Caco-2 (cell line): ENCODE results near the gene PAM16. TPM values are rescaled to one million over a fixed set of nuclear protein-coding genes. Genes with fewer than 3 reads are reported as not detected.

Experiments used
- BruUV-seq: library from RNA; stranded (reverse); fragments of 400-500 nt; replicated peaks from 2 replicates; lab custom pipeline; 2021; lab: Mats Ljungman, UMichigan
- CTCF ChIA-PET: fragments of 300-600 bp; sonication (Branson Sonifier 250); formaldehyde crosslinking; loops from one replicate; lab custom pipeline; 2022; ENCODE audit warnings: antibody characterized with exemption; lab: Charles Lee
- POLR2A ChIA-PET: fragments of 300-600 bp; sonication (Branson Sonifier 250); formaldehyde crosslinking; loops from one replicate; lab custom pipeline; 2022; ENCODE audit warnings: antibody characterized with exemption; lab: Charles Lee
- DNase-seq, 2 experiments: peaks; one replicate each; pipeline versions ENCODE4 v3.0.0 to v3.0.0-alpha.2; 2020 to 2022
- H3K27me3 ChIP-seq: replicated peaks from 2 replicates; pipeline ENCODE4 v1.6.0; 2011; ENCODE audit warnings: low read length; ENCODE audit not compliant: control insufficient read depth, insufficient read depth
- H3K36me3 ChIP-seq: 2 replicates; pipeline ENCODE4 v1.5.1; 2011; ENCODE audit warnings: low read length; ENCODE audit not compliant: control insufficient read depth, insufficient read depth
- H3K4me1 ChIP-seq: fragments of 250-450 bp; sonication (Bioruptor Pico); 2 replicates; pipeline ENCODE4 v1.5.1; 2020; ENCODE audit warnings: mild to moderate bottlenecking
- H3K4me3 ChIP-seq: 2 replicates; pipeline ENCODE4 v1.5.1; 2011; ENCODE audit warnings: low read depth, mild to moderate bottlenecking, control low read depth, low read length
- H3K9me3 ChIP-seq: fragments of 250-450 bp; sonication (Bioruptor Pico); 2 replicates; pipeline ENCODE4 v1.5.1; 2020; ENCODE audit warnings: mild to moderate bottlenecking, moderate library complexity
- H3K27ac Mint-ChIP-seq: one replicate; pipeline ENCODE4 v1.8.0; 2022; ENCODE audit warnings: mixed read lengths; ENCODE audit not compliant: unreplicated experiment
- H3K27me3 Mint-ChIP-seq: one replicate; pipeline ENCODE4 v1.8.0; 2022; ENCODE audit warnings: mixed read lengths; ENCODE audit not compliant: insufficient read depth, unreplicated experiment
- H3K36me3 Mint-ChIP-seq: one replicate; pipeline ENCODE4 v1.8.0; 2022; ENCODE audit warnings: mild to moderate bottlenecking, mixed read lengths; ENCODE audit not compliant: insufficient read depth, unreplicated experiment
- H3K4me1 Mint-ChIP-seq: one replicate; pipeline ENCODE4 v1.8.0; 2022; ENCODE audit warnings: low read depth, mixed read lengths; ENCODE audit not compliant: unreplicated experiment
- H3K4me3 Mint-ChIP-seq: one replicate; pipeline ENCODE4 v1.8.0; 2022; ENCODE audit warnings: mild to moderate bottlenecking, moderate library complexity, mixed read lengths; ENCODE audit not compliant: unreplicated experiment
- H3K9me3 Mint-ChIP-seq: one replicate; pipeline ENCODE4 v1.8.0; 2022; ENCODE audit warnings: mixed read lengths; ENCODE audit not compliant: unreplicated experiment
- CTCF ChIP-seq, 2 experiments: fragments of 200-600 bp in 1 of 2; IDR thresholded peaks; 1 replicate in 1 of 2; 2 replicates in 1 of 2; pipeline versions ENCODE4 v1.5.1 to v1.8.0; 2011 to 2022; ENCODE audit warnings: antibody characterized with exemption in 1 of 2, control low read depth in 1 of 2, inconsistent platforms in 1 of 2, low read depth in 1 of 2, low read length in 1 of 2, mild to moderate bottlenecking in 1 of 2, moderate library complexity in 1 of 2; ENCODE audit not compliant: insufficient read depth in 1 of 2, severe bottlenecking in 1 of 2, unreplicated experiment in 1 of 2
- intact Hi-C: fragments of 100-400 bp; cut with micrococcal nuclease; formaldehyde crosslinking; loops from one replicate; pipeline ENCODE4 v1.10.0; 2022; ENCODE audit not compliant: unreplicated experiment
- total RNA-seq: library from RNA; stranded (reverse); gene quantifications from 2 replicates; pipeline ENCODE4 v1.2.3, GENCODE V29; 2022

The PAM16 gene
- total RNA-seq, 1 experiment from 2014 or later: 74.1 TPM

DNA sequence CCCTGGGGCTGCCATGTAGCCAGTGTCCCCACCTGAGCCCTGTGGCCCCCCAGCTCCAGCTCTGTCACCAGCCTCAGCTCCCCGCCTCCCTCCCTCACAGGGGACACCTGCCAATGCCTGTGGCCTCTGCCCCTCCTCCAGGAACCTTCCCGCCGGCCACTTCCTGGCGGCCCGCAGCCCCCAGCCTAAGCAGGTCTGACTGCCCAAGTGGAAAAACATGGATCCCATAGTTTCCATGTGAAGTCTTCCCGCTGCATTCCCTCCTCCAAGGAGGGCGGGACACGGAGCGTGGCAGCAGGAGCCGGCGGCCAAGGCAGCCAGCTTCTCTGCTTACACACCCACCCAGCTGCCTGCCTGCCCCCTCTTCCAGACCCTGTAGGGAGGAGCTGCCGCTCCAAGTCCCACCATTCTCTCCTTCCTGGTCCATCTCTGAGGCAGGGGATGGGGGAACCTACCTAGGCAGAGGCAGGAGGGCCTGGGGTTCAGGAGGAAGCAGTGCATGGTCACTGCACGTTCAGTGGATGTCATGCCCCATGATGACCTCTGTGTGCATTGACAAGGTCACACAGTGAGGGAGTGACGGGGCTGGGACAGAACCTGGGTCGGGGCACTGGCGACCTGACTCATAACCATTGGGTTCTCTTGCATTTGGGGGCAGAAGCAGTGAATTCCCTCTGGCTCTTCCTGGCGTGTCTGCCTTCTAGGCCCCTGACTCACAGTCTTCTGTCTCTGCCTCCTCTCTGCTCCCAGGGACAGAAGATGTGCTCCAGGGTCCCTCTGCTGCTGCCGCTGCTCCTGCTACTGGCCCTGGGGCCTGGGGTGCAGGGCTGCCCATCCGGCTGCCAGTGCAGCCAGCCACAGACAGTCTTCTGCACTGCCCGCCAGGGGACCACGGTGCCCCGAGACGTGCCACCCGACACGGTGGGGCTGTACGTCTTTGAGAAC, 29.3 kb upstream of the PAM16 start:
- ChIA-PET CTCF (no interaction called here), POLR2A (no interaction called here)
- no peak overlapping the region for H3K4me3 Mint-ChIP-seq
- Histone ChIP-seq H3K4me1 (peaks cover 6% of the 10 kb centered on the region; the same call in 1 of the 2 replicates), H3K4me3 (no peak overlapping the region), H3K36me3 (no peaks in the 10 kb centered on the region; the same call in 1 of the 2 replicates), H3K27me3 (no peaks in the 10 kb centered on the region), H3K9me3 (no peaks in the 10 kb centered on the region)
- H3K9me3 Mint-ChIP-seq: no peaks in the 10 kb centered on the region
- H3K27me3 Mint-ChIP-seq: no peaks in the 10 kb centered on the region
- no peak overlapping the region for H3K27ac Mint-ChIP-seq
- no peaks in the 10 kb centered on the region for H3K4me1 Mint-ChIP-seq
- no TSS peak for BruUV-seq
- intact Hi-C loops: no loop called here
- DNase-seq: no peak
- TF ChIP-seq CTCF (IDR thresholded peaks at IDR 0.05; ENCODE audit: insufficient read depth in 1 of 2, low read depth in 1 of 2, low read length in 1 of 2, severe bottlenecking in 1 of 2, unreplicated experiment in 1 of 2): no peak
- H3K36me3 Mint-ChIP-seq: peaks cover 21% of the 10 kb centered on the region

GRCh38 chr16:4378999-4379690, 28.0 kb upstream of the PAM16 start:
- ChIA-PET CTCF (interaction anchor here (1.8 kb wide), 2 partner anchors 20 to 23 kb away, joined by 8 to 9 read pairs; no protein-coding TSS in a partner anchor), POLR2A (no interaction called here)
- Histone ChIP-seq H3K36me3 (no peaks in the 10 kb centered on the region; the same call in 1 of the 2 replicates), H3K4me1 (peaks cover 19% of the 10 kb centered on the region), H3K27me3 (no peaks in the 10 kb centered on the region), H3K4me3 (no peak overlapping the region), H3K9me3 (no peaks in the 10 kb centered on the region)
- DNase-seq: no peak
- no peaks in the 10 kb centered on the region for H3K27me3 Mint-ChIP-seq
- H3K36me3 Mint-ChIP-seq: peaks cover 16% of the 10 kb centered on the region
- no peaks in the 10 kb centered on the region for H3K4me1 Mint-ChIP-seq
- intact Hi-C loops: no loop called here
- H3K4me3 Mint-ChIP-seq: no peak overlapping the region
- no peak for TF ChIP-seq CTCF (IDR thresholded peaks at IDR 0.05; ENCODE audit: insufficient read depth in 1 of 2, low read depth in 1 of 2, low read length in 1 of 2, severe bottlenecking in 1 of 2, unreplicated experiment in 1 of 2)
- no peak overlapping the region for H3K27ac Mint-ChIP-seq
- H3K9me3 Mint-ChIP-seq: no peaks in the 10 kb centered on the region
- BruUV-seq: no TSS peak

DNA sequence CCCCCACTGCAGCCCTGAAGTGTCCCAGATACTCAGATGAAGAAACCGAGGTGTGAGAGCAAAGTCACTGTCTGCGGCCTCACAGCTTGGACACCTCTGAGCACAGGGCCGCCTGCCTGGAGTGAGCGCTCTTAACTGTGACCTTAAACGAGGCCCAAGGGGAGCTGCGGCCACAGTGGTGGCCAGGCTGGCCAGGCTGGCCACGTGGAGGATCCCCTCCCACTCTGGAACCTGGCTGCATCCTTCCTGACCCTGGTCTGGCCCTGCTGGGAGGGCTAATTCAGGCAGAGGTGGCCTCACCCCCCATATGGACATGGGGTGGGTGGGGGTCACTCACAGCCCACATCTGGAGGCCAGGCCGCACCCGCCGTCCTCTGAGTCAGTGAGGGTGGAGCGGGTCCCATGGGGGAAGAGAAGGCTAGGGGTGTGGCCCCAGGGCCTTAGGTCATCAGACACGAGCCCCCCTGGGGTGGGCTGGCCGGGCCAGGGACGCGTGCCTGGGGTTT, 27.1 kb upstream of the PAM16 start:
- Mint-ChIP-seq H3K4me1 (no peaks in the 10 kb centered on the region), H3K36me3 (peaks cover 12% of the 10 kb centered on the region), H3K4me3 (no peak overlapping the region), H3K27me3 (no peaks in the 10 kb centered on the region), H3K27ac (no peak overlapping the region), H3K9me3 (no peaks in the 10 kb centered on the region)
- no peak overlapping the region for H3K4me3 ChIP-seq
- H3K4me1 ChIP-seq: peaks cover 24% of the 10 kb centered on the region
- H3K27me3 ChIP-seq: no peaks in the 10 kb centered on the region
- ChIA-PET POLR2A (interaction anchor here (1.1 kb wide), 1 partner anchor 105 kb away, joined by 11 read pairs; the partner anchor contains the start of gene TFAP4), CTCF (interaction anchor here (0.6 to 1.8 kb wide), 3 partner anchors 19 to 204 kb away, joined by 3 to 9 read pairs (median 8); no protein-coding TSS in a partner anchor)
- intact Hi-C loops: no loop called here
- H3K36me3 ChIP-seq: no peaks in the 10 kb centered on the region; the same call in 1 of the 2 replicates
- BruUV-seq: no TSS peak
- H3K9me3 ChIP-seq: no peaks in the 10 kb centered on the region
- no peak for DNase-seq
- no peak for TF ChIP-seq CTCF (IDR thresholded peaks at IDR 0.05; ENCODE audit: insufficient read depth in 1 of 2, low read depth in 1 of 2, low read length in 1 of 2, severe bottlenecking in 1 of 2, unreplicated experiment in 1 of 2)
